OCI-LY7 (cell line): Measurements from ENCODE around the gene MYH2. TPM values are rescaled to one million over a fixed set of nuclear protein-coding genes. Genes with fewer than 3 reads are reported as not detected.

Experiments used
- BruUV-seq: library from RNA; stranded (reverse); fragments of 400-500 nt; replicated peaks from 2 replicates; lab custom pipeline; 2021; lab: Mats Ljungman, UMichigan
- CTCF ChIA-PET: fragments of 300-600 bp; sonication (Branson Sonifier 250); formaldehyde crosslinking; loops from one replicate; lab custom pipeline; 2022; ENCODE audit warnings: antibody characterized with exemption; ENCODE audit not compliant: unreplicated experiment; lab: Charles Lee
- POLR2A ChIA-PET: fragments of 300-600 bp; sonication (Branson Sonifier 250); formaldehyde crosslinking; loops from one replicate; lab custom pipeline; 2022; ENCODE audit warnings: antibody characterized with exemption; lab: Charles Lee
- DNase-seq: peaks from one replicate; pipeline ENCODE4 v3.0.0-alpha.2; 2015; ENCODE audit warnings: low spot score
- H2AFZ ChIP-seq: fragments of 200-600 bp; sonication (generic), shearing (Covaris generic); 2 replicates; pipeline ENCODE4 v1.6.1; 2014; ENCODE audit warnings: mild to moderate bottlenecking, antibody characterized with exemption, low read length, moderate library complexity
- H3K27ac ChIP-seq: fragments of 200-600 bp; sonication (generic); 2 replicates; pipeline ENCODE4 v1.5.1; 2014; ENCODE audit warnings: mixed run types, low read depth, mild to moderate bottlenecking, moderate library complexity, low read length, inconsistent platforms; ENCODE audit not compliant: poor library complexity, severe bottlenecking
- H3K36me3 ChIP-seq: fragments of 200-600 bp; sonication (generic); 2 replicates; pipeline ENCODE4 v1.6.1; 2014; ENCODE audit warnings: mild to moderate bottlenecking, antibody characterized with exemption, low read length, moderate library complexity, mixed read lengths; ENCODE audit not compliant: insufficient read depth
- H3K4me1 ChIP-seq: fragments of 200-600 bp; sonication (generic); 2 replicates; pipeline ENCODE4 v1.5.1; 2014; ENCODE audit warnings: mild to moderate bottlenecking, low read length; ENCODE audit not compliant: insufficient read depth, poor library complexity, severe bottlenecking
- H3K4me2 ChIP-seq: fragments of 200-600 bp; sonication (generic); 2 replicates; pipeline ENCODE4 v1.6.1; 2014; ENCODE audit warnings: mild to moderate bottlenecking, low read length
- H3K4me3 ChIP-seq: fragments of 200-600 bp; sonication (generic); 2 replicates; pipeline ENCODE4 v1.5.1; 2014; ENCODE audit warnings: mild to moderate bottlenecking, low read depth, low read length; ENCODE audit not compliant: poor library complexity, severe bottlenecking
- H3K79me2 ChIP-seq: fragments of 200-600 bp; sonication (generic); 2 replicates; pipeline ENCODE4 v1.6.1; 2016; ENCODE audit warnings: low read depth, mild to moderate bottlenecking, low read length, moderate library complexity, mixed read lengths; ENCODE audit not compliant: insufficient read depth
- H3K9me2 ChIP-seq: fragments of 200-600 bp; sonication (generic); 2 replicates; pipeline ENCODE4 v1.6.1; 2016; ENCODE audit warnings: mild to moderate bottlenecking, low read length, mixed read lengths; ENCODE audit not compliant: insufficient read depth
- H3K9me3 ChIP-seq: fragments of 200-600 bp; sonication (generic); 2 replicates; pipeline ENCODE4 v1.6.1; 2014; ENCODE audit warnings: mild to moderate bottlenecking, mixed run types, low read length, mixed read lengths
- H4K20me1 ChIP-seq: fragments of 200-600 bp; sonication (generic); 2 replicates; pipeline ENCODE4 v1.6.1; 2014; ENCODE audit warnings: mild to moderate bottlenecking, antibody characterized with exemption, low read length, moderate library complexity, mixed read lengths; ENCODE audit not compliant: insufficient read depth
- EZH2phosphoT487 ChIP-seq: fragments of 200-600 bp; sonication (generic); IDR thresholded peaks from 2 replicates; pipeline ENCODE4 v1.6.1; 2018; ENCODE audit warnings: low read depth, borderline replicate concordance, mild to moderate bottlenecking, mixed run types, antibody characterized with exemption, low read length, moderate library complexity, mixed read lengths
- intact Hi-C: fragments of 100-400 bp; cut with micrococcal nuclease; formaldehyde crosslinking; loops from one replicate; pipeline ENCODE4 v1.10.0; 2022; ENCODE audit not compliant: unreplicated experiment
- total RNA-seq, 2 experiments: library from RNA; depleted of rRNA in 1 of 2; stranded (reverse); fragments of >200 nt in 1 of 2; shearing (Covaris generic) in 1 of 2; gene quantifications; 2 replicates each; pipeline ENCODE4 v1.2.3, GENCODE V29; 2014 to 2022
- TF ChIP-seq, protein P1 (sequence below): fragments of 200-600 bp; sonication (generic); conservative IDR thresholded peaks from 2 replicates; pipeline ENCODE4 v1.5.1; 2014; ENCODE audit warnings: mild to moderate bottlenecking, antibody characterized with exemption, low read length, moderate library complexity, mixed read lengths

The MYH2 gene
- total RNA-seq, 2 experiments from 2014 or later, result not detected

DNA sequence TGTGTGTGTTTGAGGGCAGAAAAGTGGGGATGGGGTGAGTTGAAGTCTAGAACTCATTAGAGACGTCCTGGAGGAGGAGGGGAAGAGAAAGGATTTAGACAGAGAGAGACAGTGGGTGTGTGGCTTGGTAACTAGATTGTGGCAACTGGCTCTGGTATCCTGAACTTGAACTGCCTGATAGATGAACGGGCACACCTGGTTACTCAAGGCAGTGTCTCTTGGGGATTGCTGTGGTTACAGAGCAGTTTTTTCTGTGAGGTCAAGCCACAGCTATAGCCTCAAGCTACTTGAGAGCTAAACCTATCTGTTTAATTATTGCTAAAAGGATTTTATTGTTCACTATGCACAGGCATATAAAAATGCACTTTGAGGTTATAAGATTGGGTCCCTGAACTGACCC lies 29.8 kb upstream of the MYH2 start:
- Histone ChIP-seq H4K20me1 (no peaks in the 10 kb centered on the region), H3K4me2 (no peak overlapping the region), H3K4me1 (no peaks in the 10 kb centered on the region), H3K4me3 (no peak overlapping the region), H3K36me3 (no peaks in the 10 kb centered on the region), H3K9me3 (no peaks in the 10 kb centered on the region), H3K79me2 (no peaks in the 10 kb centered on the region), H2AFZ (no peak overlapping the region), H3K27ac (no peak overlapping the region), H3K9me2 (no peaks in the 10 kb centered on the region)
- CTCF ChIA-PET, result interaction anchor here (1.3 kb wide), 1 partner anchor 35 kb away, joined by 3 read pairs; no protein-coding TSS in a partner anchor
- TF ChIP-seq, protein P1, sequence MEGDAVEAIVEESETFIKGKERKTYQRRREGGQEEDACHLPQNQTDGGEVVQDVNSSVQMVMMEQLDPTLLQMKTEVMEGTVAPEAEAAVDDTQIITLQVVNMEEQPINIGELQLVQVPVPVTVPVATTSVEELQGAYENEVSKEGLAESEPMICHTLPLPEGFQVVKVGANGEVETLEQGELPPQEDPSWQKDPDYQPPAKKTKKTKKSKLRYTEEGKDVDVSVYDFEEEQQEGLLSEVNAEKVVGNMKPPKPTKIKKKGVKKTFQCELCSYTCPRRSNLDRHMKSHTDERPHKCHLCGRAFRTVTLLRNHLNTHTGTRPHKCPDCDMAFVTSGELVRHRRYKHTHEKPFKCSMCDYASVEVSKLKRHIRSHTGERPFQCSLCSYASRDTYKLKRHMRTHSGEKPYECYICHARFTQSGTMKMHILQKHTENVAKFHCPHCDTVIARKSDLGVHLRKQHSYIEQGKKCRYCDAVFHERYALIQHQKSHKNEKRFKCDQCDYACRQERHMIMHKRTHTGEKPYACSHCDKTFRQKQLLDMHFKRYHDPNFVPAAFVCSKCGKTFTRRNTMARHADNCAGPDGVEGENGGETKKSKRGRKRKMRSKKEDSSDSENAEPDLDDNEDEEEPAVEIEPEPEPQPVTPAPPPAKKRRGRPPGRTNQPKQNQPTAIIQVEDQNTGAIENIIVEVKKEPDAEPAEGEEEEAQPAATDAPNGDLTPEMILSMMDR, result no peak
- no peak for TF ChIP-seq EZH2phosphoT487
- DNase-seq, result peak; percentile 49
- intact Hi-C loops, result no loop called here
- BruUV-seq, result no TSS peak
- POLR2A ChIA-PET, result no interaction called here

DNA sequence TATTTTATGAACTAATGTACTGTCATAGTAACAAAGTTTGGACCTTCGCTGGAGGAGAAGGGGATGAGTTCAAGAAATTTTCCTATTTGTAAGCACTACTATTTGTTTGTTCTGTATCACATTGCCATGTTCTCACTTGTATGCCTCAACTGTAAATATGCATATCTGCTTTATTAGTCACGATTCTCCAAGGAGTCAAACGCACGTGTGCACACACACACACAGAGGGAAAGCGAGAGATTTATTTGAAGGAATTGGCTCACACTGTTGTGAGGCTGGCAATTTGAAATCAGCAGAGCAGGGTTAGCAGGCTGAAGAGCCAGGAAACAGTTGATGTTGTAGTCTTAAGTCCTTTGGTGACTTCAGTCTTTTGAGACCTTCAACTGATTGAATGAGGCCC lies 24.9 kb upstream of the MYH2 start:
- Histone ChIP-seq H3K27ac (no peak overlapping the region), H3K4me1 (no peaks in the 10 kb centered on the region), H2AFZ (no peak overlapping the region), H3K9me3 (no peaks in the 10 kb centered on the region), H3K9me2 (no peaks in the 10 kb centered on the region), H3K4me3 (no peak overlapping the region), H3K4me2 (no peak overlapping the region), H4K20me1 (no peaks in the 10 kb centered on the region), H3K79me2 (no peaks in the 10 kb centered on the region), H3K36me3 (no peaks in the 10 kb centered on the region)
- DNase-seq, result no peak
- TF ChIP-seq EZH2phosphoT487, result no peak
- TF ChIP-seq, protein P1, result no peak
- ChIA-PET CTCF (no interaction called here), POLR2A (no interaction called here)
- BruUV-seq, result no TSS peak
- intact Hi-C loops, result no loop called here

DNA sequence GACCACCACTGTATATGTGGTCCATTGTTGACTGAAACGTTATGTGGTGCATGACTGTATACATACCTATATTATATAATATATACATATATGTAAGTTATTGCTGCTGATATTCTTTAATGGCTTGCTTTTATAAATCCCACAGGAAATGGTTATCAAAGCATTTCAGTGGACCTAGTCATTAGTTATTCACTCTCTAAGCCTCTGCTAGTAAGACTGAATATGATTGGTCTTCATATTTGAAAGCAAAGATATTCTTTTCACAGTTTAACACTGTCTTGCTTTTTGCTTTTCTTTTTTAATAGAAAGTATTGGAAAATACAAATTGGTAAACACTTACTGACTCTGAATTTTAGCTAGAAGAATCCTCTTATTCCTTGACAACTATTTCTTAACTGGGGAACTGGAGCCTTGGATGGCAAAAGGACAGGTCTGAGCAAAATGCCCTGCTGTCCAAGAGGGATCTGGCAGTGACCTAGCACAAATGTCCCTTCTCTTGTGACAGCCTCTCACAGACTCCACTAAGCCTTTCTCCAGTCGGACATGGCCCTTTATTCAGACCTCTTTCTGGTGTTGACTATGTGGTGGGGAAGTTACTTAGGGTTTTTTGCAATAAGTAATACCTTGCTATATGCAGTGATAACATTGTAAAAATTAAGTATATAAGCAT lies 14.7 kb upstream of the MYH2 start:
- Histone ChIP-seq H4K20me1 (no peaks in the 10 kb centered on the region), H3K4me1 (no peaks in the 10 kb centered on the region), H3K27ac (no peak overlapping the region), H3K9me2 (no peaks in the 10 kb centered on the region), H3K4me3 (no peak overlapping the region), H2AFZ (no peak overlapping the region), H3K36me3 (no peaks in the 10 kb centered on the region), H3K4me2 (no peak overlapping the region), H3K79me2 (no peaks in the 10 kb centered on the region), H3K9me3 (no peaks in the 10 kb centered on the region)
- intact Hi-C loops, result no loop called here
- CTCF ChIA-PET, result no interaction called here
- no TSS peak for BruUV-seq
- no peak for TF ChIP-seq EZH2phosphoT487
- TF ChIP-seq, protein P1, result no peak
- POLR2A ChIA-PET, result interaction anchor here (0.7 kb wide), 1 partner anchor 800 kb away, joined by 3 read pairs; no protein-coding TSS in a partner anchor
- no peak for DNase-seq
